HCT116 (cell line): Measurements from ENCODE around the gene EGFR. TPM values are rescaled to one million over a fixed set of nuclear protein-coding genes. Genes with fewer than 3 reads are reported as not detected.

Experiments
- CBX3 ChIP-seq: IDR thresholded peaks from 2 replicates; pipeline ENCODE4 v1.6.1; 2012; ENCODE audit warnings: low read depth
- CEBPB ChIP-seq: IDR thresholded peaks from 2 replicates; pipeline ENCODE4 v1.6.1; 2012; ENCODE audit warnings: low read depth
- EZH2 ChIP-seq: fragments of 200-600 bp; sonication (generic); IDR thresholded peaks from 2 replicates; pipeline ENCODE4 v1.6.1; 2017; ENCODE audit warnings: antibody characterized with exemption, mixed run types
- EZH2phosphoT487 ChIP-seq: fragments of 200-600 bp; IDR thresholded peaks from 2 replicates; pipeline ENCODE4 v1.6.1; 2018; ENCODE audit warnings: antibody characterized with exemption, borderline replicate concordance
- FOSL1 ChIP-seq: IDR thresholded peaks from 2 replicates; pipeline ENCODE4 v1.6.1; 2012; ENCODE audit warnings: low read depth
- JUND ChIP-seq: IDR thresholded peaks from 2 replicates; pipeline ENCODE4 v1.6.1; 2012
- POLR2A ChIP-seq: IDR thresholded peaks from 2 replicates; pipeline ENCODE4 v1.7.0; 2011; ENCODE audit warnings: borderline replicate concordance; ENCODE audit not compliant: insufficient read depth, insufficient read length; ENCODE audit errors: extremely low read depth
- POLR2AphosphoS5 ChIP-seq: IDR thresholded peaks from 2 replicates; pipeline ENCODE4 v1.6.1; 2011; ENCODE audit warnings: mild to moderate bottlenecking, low read depth, low read length, moderate library complexity
- RAD21 ChIP-seq: IDR thresholded peaks from 2 replicates; pipeline ENCODE4 v1.6.1; 2012; ENCODE audit warnings: low read depth, mild to moderate bottlenecking
- REST ChIP-seq: IDR thresholded peaks from 2 replicates; pipeline ENCODE4 v1.6.1; 2012; ENCODE audit warnings: low read depth
- SIN3A ChIP-seq: IDR thresholded peaks from 2 replicates; pipeline ENCODE4 v1.6.1; 2012; ENCODE audit warnings: low read depth
- SRF ChIP-seq: IDR thresholded peaks from 2 replicates; pipeline ENCODE4 v1.6.1; 2012; ENCODE audit warnings: low read depth
- ZFX ChIP-seq: fragments of 450-650 bp; IDR thresholded peaks from 2 replicates; pipeline ENCODE4 v1.6.1; 2017
- ZNF274 ChIP-seq: fragments of 200-500 bp; sonication (Bioruptor generic); IDR thresholded peaks from 2 replicates; pipeline ENCODE4 v1.6.1; 2014; ENCODE audit warnings: mild to moderate bottlenecking, low read depth, low read length, inconsistent platforms
- total RNA-seq: library from RNA; stranded (reverse); gene quantifications from one replicate; pipeline ENCODE4 v1.2.1, GENCODE V29; 2021; ENCODE audit not compliant: unreplicated experiment
- TF ChIP-seq, protein P1 (sequence below): IDR thresholded peaks from 2 replicates; pipeline ENCODE4 v1.6.1; 2012

The EGFR gene
- total RNA-seq, 1 experiment from 2014 or later, result 71.5 TPM

- TF ChIP-seq JUND, result peak; percentile 100
- TF ChIP-seq POLR2AphosphoS5, result peak; percentile 77
- peak; percentile 38 for TF ChIP-seq RAD21
- TF ChIP-seq, protein P1, sequence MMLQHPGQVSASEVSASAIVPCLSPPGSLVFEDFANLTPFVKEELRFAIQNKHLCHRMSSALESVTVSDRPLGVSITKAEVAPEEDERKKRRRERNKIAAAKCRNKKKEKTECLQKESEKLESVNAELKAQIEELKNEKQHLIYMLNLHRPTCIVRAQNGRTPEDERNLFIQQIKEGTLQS, result peak; percentile 83
- TF ChIP-seq SRF, result peak; percentile 91
- TF ChIP-seq CEBPB, result peak; percentile 81
- peak; percentile 93; the same call in 1 of the 2 replicates for TF ChIP-seq CBX3
- TF ChIP-seq REST, result no peak
- TF ChIP-seq SIN3A, result peak; percentile 99
- TF ChIP-seq EZH2, result no peak
- TF ChIP-seq FOSL1, result peak; percentile 99
- no peak for TF ChIP-seq ZFX
- TF ChIP-seq POLR2A, result no peak
- TF ChIP-seq EZH2phosphoT487, result no peak
- no peak for TF ChIP-seq ZNF274
These were observed 114.2 kb downstream of the EGFR start (continued) for GRCh38 chr7:55132890-55133551.
